HEK293 (cell line): Measurements from ENCODE around the gene PHLDB2.

Experiments
- CTCF ChIA-PET: fragments of 350-600 bp; formaldehyde crosslinking; extraction: SDS; loops from one replicate; lab custom pipeline; 2021; ENCODE audit warnings: antibody characterized with exemption; lab: Yijun Ruan, JAX
- POLR2A ChIA-PET: fragments of 300-600 bp; formaldehyde crosslinking; extraction: SDS; loops from one replicate; lab custom pipeline; 2020; ENCODE audit warnings: antibody characterized with exemption, inconsistent platforms; lab: Yijun Ruan, JAX
- H3K27ac ChIP-seq: fragments of 200-500 bp; sonication (Bioruptor generic); 2 replicates; pipeline ENCODE4 v1.5.1; 2014; ENCODE audit warnings: low read depth, low read length, control low read depth, inconsistent platforms; ENCODE audit errors: extremely low read depth
- H3K36me3 ChIP-seq, 2 experiments: fragments of 200-500 bp in 1 of 2; sonication (Bioruptor generic) in 1 of 2; 1 replicate in 1 of 2; 2 replicates in 1 of 2; pipeline ENCODE4 v1.5.1; 2014 to 2017; ENCODE audit warnings: inconsistent platforms in 2 of 2, low read length in 2 of 2; ENCODE audit not compliant: control insufficient read depth in 2 of 2, insufficient read depth in 1 of 2
- H3K4me1 ChIP-seq: fragments of 200-500 bp; sonication (Bioruptor generic); 2 replicates; pipeline ENCODE4 v1.5.1; 2014; ENCODE audit warnings: mild to moderate bottlenecking, low read length, inconsistent platforms; ENCODE audit not compliant: control insufficient read depth, insufficient read depth
- H3K4me3 ChIP-seq: 2 replicates; pipeline ENCODE4 v1.5.1; 2011; ENCODE audit warnings: low read depth, mild to moderate bottlenecking, control low read depth, low read length, moderate library complexity
- H3K9me3 ChIP-seq: fragments of 200-500 bp; sonication (Bioruptor generic); 2 replicates; pipeline ENCODE4 v1.5.1; 2014; ENCODE audit warnings: low read depth, low read length, inconsistent platforms; ENCODE audit not compliant: control insufficient read depth, insufficient read depth
- GLIS1 ChIP-seq: fragments of 450-650 bp; formaldehyde crosslinking; IDR thresholded peaks from 2 replicates; pipeline ENCODE4 v1.5.1; 2016; ENCODE audit warnings: missing biosample characterization, missing genetic modification characterization
- KLF7 ChIP-seq: fragments of 450-650 bp; formaldehyde crosslinking; IDR thresholded peaks from 2 replicates; pipeline ENCODE4 v1.5.1; 2016; ENCODE audit warnings: missing biosample characterization, missing genetic modification characterization, borderline replicate concordance
- OSR2 ChIP-seq: fragments of 450-650 bp; formaldehyde crosslinking; IDR thresholded peaks from 2 replicates; pipeline ENCODE4 v1.5.1; 2016; ENCODE audit warnings: missing biosample characterization, missing genetic modification characterization
- PRDM1 ChIP-seq: fragments of 450-650 bp; formaldehyde crosslinking; IDR thresholded peaks from 2 replicates; pipeline ENCODE4; 2016; ENCODE audit warnings: missing biosample characterization, missing genetic modification characterization
- PRDM10 ChIP-seq: fragments of 450-650 bp; formaldehyde crosslinking; IDR thresholded peaks from 2 replicates; pipeline ENCODE4 v1.5.1; 2016; ENCODE audit warnings: missing biosample characterization, missing genetic modification characterization
- PRDM4 ChIP-seq: fragments of 450-650 bp; formaldehyde crosslinking; IDR thresholded peaks from 2 replicates; pipeline ENCODE4 v1.5.1; 2017; ENCODE audit warnings: missing biosample characterization, missing genetic modification characterization
- SP3 ChIP-seq: fragments of 450-650 bp; formaldehyde crosslinking; IDR thresholded peaks from 2 replicates; pipeline ENCODE4 v1.5.1; 2016; ENCODE audit warnings: missing biosample characterization, missing genetic modification characterization
- TSHZ1 ChIP-seq: fragments of 450-650 bp; formaldehyde crosslinking; IDR thresholded peaks from 2 replicates; pipeline ENCODE4 v1.5.1; 2016; ENCODE audit warnings: missing biosample characterization, missing genetic modification characterization, borderline replicate concordance
- ZBTB20 ChIP-seq: fragments of 450-650 bp; formaldehyde crosslinking; IDR thresholded peaks from 2 replicates; pipeline ENCODE4 v1.5.1; 2016; ENCODE audit warnings: missing biosample characterization, missing genetic modification characterization
- ZNF24 ChIP-seq: fragments of 450-650 bp; formaldehyde crosslinking; IDR thresholded peaks from 2 replicates; pipeline ENCODE4 v1.5.1; 2016; ENCODE audit warnings: missing biosample characterization, missing genetic modification characterization
- ZNF350 ChIP-seq: fragments of 450-650 bp; formaldehyde crosslinking; IDR thresholded peaks from 2 replicates; pipeline ENCODE4 v1.5.0; 2017; ENCODE audit warnings: missing biosample characterization, mild to moderate bottlenecking, missing genetic modification characterization
- ZNF362 ChIP-seq: fragments of 450-650 bp; formaldehyde crosslinking; IDR thresholded peaks from 2 replicates; pipeline ENCODE4 v1.5.1; 2016; ENCODE audit warnings: missing biosample characterization, missing genetic modification characterization
- ZNF48 ChIP-seq: fragments of 450-650 bp; formaldehyde crosslinking; IDR thresholded peaks from 2 replicates; pipeline ENCODE4 v1.5.1; 2016; ENCODE audit warnings: missing biosample characterization, missing genetic modification characterization
- ZNF664 ChIP-seq: fragments of 450-650 bp; formaldehyde crosslinking; IDR thresholded peaks from 2 replicates; pipeline ENCODE4 v1.5.1; 2016; ENCODE audit warnings: missing biosample characterization, missing genetic modification characterization
- ZSCAN16 ChIP-seq: fragments of 450-650 bp; formaldehyde crosslinking; IDR thresholded peaks from 2 replicates; pipeline ENCODE4 v1.5.1; 2016; ENCODE audit warnings: missing biosample characterization, missing genetic modification characterization
- ZSCAN18 ChIP-seq: fragments of 450-650 bp; formaldehyde crosslinking; IDR thresholded peaks from 2 replicates; pipeline ENCODE4 v1.5.1; 2016; ENCODE audit warnings: missing biosample characterization, missing genetic modification characterization

Gene PHLDB2

GRCh38 chr3:111871809-111872623, 13.0 kb downstream of the PHLDB2 start (continued):
- TF ChIP-seq TSHZ1 (no peak), ZNF48 (tag by site-specific recombination) (no peak), PRDM4 (0 out of 2 replicates have a peak, but pooled peaks have one; percentile 13), ZSCAN18 (tag by site-specific recombination) (no peak), ZNF362 (tag by site-specific recombination) (no peak), PRDM1 (tag by site-specific recombination) (0 out of 2 replicates have a peak, but pooled peaks have one; percentile 10), OSR2 (tag by site-specific recombination) (peak; percentile 25; the same call in 1 of the 2 replicates)
- TF ChIP-seq, all 188 proteins: peak for 10

- Histone ChIP-seq H3K4me3 (no peak overlapping the region), H3K27ac (no peak overlapping the region), H3K36me3 (no peaks in the 10 kb centered on the region), H3K9me3 (no peaks in the 10 kb centered on the region), H3K4me1 (no peaks in the 10 kb centered on the region)
- TF ChIP-seq ZBTB20 (tag by site-specific recombination) (0 out of 2 replicates have a peak, but pooled peaks have one; percentile 61), KLF7 (tag by site-specific recombination) (no peak)
- POLR2A ChIA-PET, result interaction anchor here (0.6 kb wide), 1 partner anchor 134 kb away, joined by 8 read pairs; no protein-coding TSS in a partner anchor
- CTCF ChIA-PET, result interaction anchor here (0.5 to 1.1 kb wide), 5 partner anchors 13 to 1355 kb away, joined by 3 to 4 read pairs (median 3); no protein-coding TSS in a partner anchor
Observed at GRCh38 chr3:111872979-111873378, 13.9 kb downstream of the PHLDB2 start.

- no peak overlapping the region for H3K27ac ChIP-seq
- no peak overlapping the region for H3K4me3 ChIP-seq
- CTCF ChIA-PET, result interaction anchor here (0.6 to 1.0 kb wide), 3 partner anchors 10 to 643 kb away, joined by 3 to 5 read pairs (median 4); no protein-coding TSS in a partner anchor
- peak; percentile 63 for TF ChIP-seq GLIS1 (tag by site-specific recombination)
- 0 out of 2 replicates have a peak, but pooled peaks have one; percentile 30 for TF ChIP-seq ZSCAN16
- TF ChIP-seq ZNF664 (tag by site-specific recombination), result no peak
- TF ChIP-seq PRDM10 (tag by site-specific recombination), result peak; percentile 66
- TF ChIP-seq ZNF350, result no peak
- TF ChIP-seq ZNF24 (tag by site-specific recombination), result no peak
- TF ChIP-seq SP3 (tag by site-specific recombination), result no peak
- no peaks in the 10 kb centered on the region for H3K9me3 ChIP-seq
- POLR2A ChIA-PET, result no interaction called here
- no peaks in the 10 kb centered on the region for H3K36me3 ChIP-seq
- H3K4me1 ChIP-seq, result no peaks in the 10 kb centered on the region
Observed at GRCh38 chr3:111874177-111874820, 15.2 kb downstream of the PHLDB2 start.
